Gastroesophageal sphincter (tissue), 4 donors: Measurements from ENCODE around the gene ZDHHC3. TPM values are rescaled to one million over a fixed set of nuclear protein-coding genes. Genes with fewer than 3 reads are reported as not detected.
"Not testable (repeated sequence)": the region's sequence is repeated elsewhere in the genome, so short reads cannot be mapped to it uniquely, and the experiment has no call there.

Source experiments
- ATAC-seq: fragments of 150-250 bp; one replicate; pipeline ENCODE4 v1.9.1; 2016; ENCODE audit warnings: mild to moderate bottlenecking, moderate library complexity
- H3K27ac ChIP-seq, 4 donors: fragments of 200-600 bp; sonication (generic) in 3 of 4; 1 replicate in 3 of 4; 2 replicates in 1 of 4; pipeline ENCODE4 v1.5.1; 2016 to 2019
- H3K27me3 ChIP-seq: fragments of 200-600 bp; sonication (generic); one replicate; pipeline ENCODE4 v1.5.1; 2019
- H3K36me3 ChIP-seq, 2 donors: fragments of 200-600 bp; sonication (generic); one replicate each; pipeline ENCODE4 v1.5.1; 2019; ENCODE audit warnings: control low read depth in 1 of 2
- H3K4me1 ChIP-seq, 3 donors: fragments of 200-600 bp; sonication (generic); 1 replicate in 2 of 3; 2 replicates in 1 of 3; pipeline ENCODE4 v1.5.1; 2016 to 2019; ENCODE audit warnings: control low read depth in 2 of 3
- H3K4me3 ChIP-seq, 2 donors: fragments of 200-600 bp; sonication (generic); one replicate each; pipeline ENCODE4 v1.5.1; 2019; ENCODE audit warnings: mild to moderate bottlenecking in 1 of 2, moderate library complexity in 1 of 2
- H3K9me3 ChIP-seq, 3 donors: fragments of 200-600 bp; sonication (generic); one replicate each; pipeline ENCODE4 v1.5.1; 2017 to 2019; ENCODE audit warnings: control low read depth in 2 of 3
- EP300 ChIP-seq: sonication (generic); formaldehyde crosslinking; IDR thresholded peaks from one replicate; pipeline ENCODE4 v1.6.1; 2017; ENCODE audit warnings: antibody characterized with exemption, mild to moderate bottlenecking
- POLR2A ChIP-seq, 2 donors: fragments of 450-650 bp; IDR thresholded peaks; one replicate each; pipeline ENCODE4 v1.6.1; 2017; ENCODE audit warnings: antibody characterized with exemption in 2 of 2, mild to moderate bottlenecking in 2 of 2, moderate library complexity in 1 of 2
- POLR2AphosphoS5 ChIP-seq: sonication (generic); formaldehyde crosslinking; IDR thresholded peaks from one replicate; pipeline ENCODE4 v1.6.1; 2017; ENCODE audit warnings: antibody characterized with exemption
- WGBS, 2 donors: methylation state at CpG; one replicate each; pipeline ENCODE4 v1.1.5; 2018; ENCODE audit warnings: low coverage in 1 of 2; 5-methylcytosine and 5-hydroxymethylcytosine counted together
- total RNA-seq, 4 donors: library from RNA; depleted of rRNA; stranded (reverse); fragments of >200 nt; gene quantifications; one replicate each; pipeline ENCODE4 v1.1.0, GENCODE V29; 2016
- TF ChIP-seq, protein P1 (sequence below), 4 experiments: fragments of 200-600 bp in 2 of 4; fragments of 450-650 bp in 2 of 4; sonication (generic) in 1 of 4; IDR thresholded peaks; one replicate each; pipeline ENCODE4 v1.5.1; 2017 to 2019; ENCODE audit warnings: antibody characterized with exemption in 4 of 4, mild to moderate bottlenecking in 2 of 4, moderate library complexity in 2 of 4

ZDHHC3 gene
- total RNA-seq, 4 donors from 2014 or later = 66.6 to 91.2 (median 78.5) TPM

DNA sequence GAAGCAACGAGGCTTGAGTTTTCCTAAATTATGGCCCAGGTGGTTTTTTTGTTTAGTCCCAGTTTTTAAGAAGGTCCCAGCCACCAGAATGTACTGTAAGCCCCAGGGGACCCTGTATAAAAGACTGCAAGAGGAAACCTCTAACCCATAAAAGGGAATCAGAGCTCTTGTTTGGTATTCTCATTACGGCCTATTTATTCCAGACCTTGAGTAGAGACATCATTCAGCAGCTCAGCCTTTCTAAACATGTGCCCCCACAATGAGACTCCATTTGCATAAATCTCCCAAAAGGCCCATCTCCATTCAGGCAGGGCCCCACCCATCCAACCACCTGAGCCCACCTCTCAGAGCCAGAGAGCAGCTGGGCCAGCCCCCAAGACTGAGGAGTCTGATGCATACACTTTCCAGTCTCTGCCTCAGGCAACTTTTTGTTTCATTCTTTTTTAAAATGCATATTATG is 25.7 kb downstream of the ZDHHC3 start:
- H3K4me3 ChIP-seq = no peak overlapping the region
- peaks cover 0 to 6% (median 0%) of the 10 kb centered on the region in 3 donors for H3K4me1 ChIP-seq
- no peak overlapping the region for H3K27ac ChIP-seq
- H3K27me3 ChIP-seq = no peaks in the 10 kb centered on the region
- ATAC-seq = no peak
- H3K9me3 ChIP-seq = no peaks in the 10 kb centered on the region
- 86 to 94% methylated on average over 2 of the region's 2 CpGs for WGBS, 2 donors
- TF ChIP-seq EP300 = no peak
- TF ChIP-seq, protein P1, sequence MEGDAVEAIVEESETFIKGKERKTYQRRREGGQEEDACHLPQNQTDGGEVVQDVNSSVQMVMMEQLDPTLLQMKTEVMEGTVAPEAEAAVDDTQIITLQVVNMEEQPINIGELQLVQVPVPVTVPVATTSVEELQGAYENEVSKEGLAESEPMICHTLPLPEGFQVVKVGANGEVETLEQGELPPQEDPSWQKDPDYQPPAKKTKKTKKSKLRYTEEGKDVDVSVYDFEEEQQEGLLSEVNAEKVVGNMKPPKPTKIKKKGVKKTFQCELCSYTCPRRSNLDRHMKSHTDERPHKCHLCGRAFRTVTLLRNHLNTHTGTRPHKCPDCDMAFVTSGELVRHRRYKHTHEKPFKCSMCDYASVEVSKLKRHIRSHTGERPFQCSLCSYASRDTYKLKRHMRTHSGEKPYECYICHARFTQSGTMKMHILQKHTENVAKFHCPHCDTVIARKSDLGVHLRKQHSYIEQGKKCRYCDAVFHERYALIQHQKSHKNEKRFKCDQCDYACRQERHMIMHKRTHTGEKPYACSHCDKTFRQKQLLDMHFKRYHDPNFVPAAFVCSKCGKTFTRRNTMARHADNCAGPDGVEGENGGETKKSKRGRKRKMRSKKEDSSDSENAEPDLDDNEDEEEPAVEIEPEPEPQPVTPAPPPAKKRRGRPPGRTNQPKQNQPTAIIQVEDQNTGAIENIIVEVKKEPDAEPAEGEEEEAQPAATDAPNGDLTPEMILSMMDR (IDR thresholded peaks at IDR 0.05) = no peak
- no peak for TF ChIP-seq POLR2AphosphoS5
- no peak for TF ChIP-seq POLR2A (IDR thresholded peaks at IDR 0.05)
- H3K36me3 ChIP-seq = peaks cover 0 to 39% of the 10 kb centered on the region in 2 donors

DNA sequence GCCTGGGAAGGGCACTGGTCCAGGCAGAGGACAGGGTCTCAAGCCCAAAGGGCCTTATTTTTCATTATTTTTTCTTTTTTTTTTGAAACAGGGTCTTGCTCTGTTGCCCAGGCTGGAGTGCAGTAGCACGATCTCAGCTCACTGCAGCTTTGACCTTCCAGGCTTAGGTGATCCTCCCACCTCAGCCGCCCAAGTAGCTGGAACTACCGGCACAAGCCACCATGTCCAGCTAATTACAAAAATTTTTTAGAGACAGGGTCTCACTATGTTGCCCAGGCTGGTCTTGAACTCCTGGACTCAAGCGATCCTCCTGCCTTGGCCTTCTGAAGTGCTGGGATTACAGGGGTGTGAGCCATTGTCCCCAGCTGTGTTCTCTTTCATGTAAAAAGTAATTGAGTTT is 26.2 kb downstream of the ZDHHC3 start:
- not testable (repeated sequence) for H3K27ac ChIP-seq, H3K27me3 ChIP-seq, H3K4me1 ChIP-seq, H3K4me3 ChIP-seq, ATAC-seq, H3K9me3 ChIP-seq
- WGBS, 2 donors = 93 to 100% methylated on average over 1 to 3 of the region's 4 CpGs
- peaks cover 0 to 44% of the 10 kb centered on the region in 2 donors for H3K36me3 ChIP-seq

DNA sequence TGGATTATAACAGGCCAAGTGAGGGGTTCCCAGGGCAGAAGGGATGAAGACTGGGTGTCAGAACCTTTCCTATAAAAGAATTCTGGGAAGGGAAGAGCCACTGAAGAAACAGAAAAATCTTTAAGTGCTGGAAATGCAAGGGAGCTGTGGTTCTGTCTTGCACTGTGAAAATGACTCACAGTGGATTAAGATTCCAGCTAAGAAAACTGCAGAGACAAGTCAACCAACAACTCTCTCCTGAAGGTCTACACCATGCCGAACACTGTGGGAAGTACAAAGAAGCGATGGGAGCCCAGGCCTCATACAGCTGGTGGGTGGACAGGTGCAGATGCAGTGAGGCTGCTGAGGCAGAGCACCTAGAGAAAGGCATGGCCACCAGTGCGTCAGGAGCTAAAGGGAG is 27.7 kb downstream of the ZDHHC3 start:
- 97 to 100% methylated on average over 3 of the region's 3 CpGs for WGBS, 2 donors
- ATAC-seq = no peak
- TF ChIP-seq, protein P1 (IDR thresholded peaks at IDR 0.05) = no peak
- no peak for TF ChIP-seq EP300
- TF ChIP-seq POLR2AphosphoS5 = no peak
- TF ChIP-seq POLR2A (IDR thresholded peaks at IDR 0.05) = no peak
- Histone ChIP-seq H3K4me1 (no peaks in the 10 kb centered on the region), H3K4me3 (no peak overlapping the region), H3K9me3 (no peaks in the 10 kb centered on the region), H3K27ac (no peak overlapping the region), H3K27me3 (no peaks in the 10 kb centered on the region), H3K36me3 (peaks cover 0 to 46% of the 10 kb centered on the region in 2 donors)

DNA sequence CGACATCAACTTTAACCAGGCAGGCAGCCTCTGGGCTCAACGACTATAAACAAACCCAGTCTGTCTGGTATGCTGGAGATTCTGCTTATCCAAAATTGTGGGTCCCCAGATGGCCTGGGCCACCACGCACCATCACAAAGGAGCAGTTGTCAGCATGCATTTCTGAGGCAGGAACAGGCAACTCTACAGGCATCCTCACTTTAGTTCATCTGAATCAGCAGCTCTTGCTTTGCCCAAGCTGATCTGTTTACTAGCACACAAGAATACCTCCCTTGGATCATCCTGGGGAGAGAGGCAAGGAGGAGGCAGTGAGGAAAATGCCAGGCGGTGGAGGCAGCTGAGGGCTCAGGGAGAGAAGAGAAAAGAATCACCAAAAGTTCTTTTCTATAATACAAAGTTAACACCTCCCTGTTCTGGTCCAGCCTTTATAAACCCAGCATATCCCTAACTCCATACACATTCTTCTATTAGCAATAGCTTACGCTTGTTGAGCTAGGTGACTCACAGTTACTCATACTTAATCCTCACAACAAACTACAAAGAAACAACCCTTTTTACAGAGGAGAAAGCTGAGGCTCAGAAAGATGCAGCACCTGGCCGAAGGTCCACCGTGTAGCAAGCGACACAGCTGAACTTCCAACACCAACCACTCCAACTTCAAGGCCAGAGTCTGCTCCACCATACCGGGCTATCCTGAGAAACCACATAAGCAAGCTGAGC is 33.6 kb downstream of the ZDHHC3 start:
- ATAC-seq = no peak
- H3K4me3 ChIP-seq = no peak overlapping the region
- no peaks in the 10 kb centered on the region for H3K9me3 ChIP-seq
- H3K4me1 ChIP-seq = no peaks in the 10 kb centered on the region
- no peaks in the 10 kb centered on the region for H3K27me3 ChIP-seq
- H3K36me3 ChIP-seq = peaks cover 0 to 91% of the 10 kb centered on the region in 2 donors
- WGBS, 2 donors = 80 to 91% methylated on average over 5 to 6 of the region's 9 CpGs
- TF ChIP-seq POLR2A (IDR thresholded peaks at IDR 0.05) = no peak
- TF ChIP-seq EP300 = no peak
- TF ChIP-seq, protein P1 (IDR thresholded peaks at IDR 0.05) = no peak
- no peak for TF ChIP-seq POLR2AphosphoS5
- no peak overlapping the region for H3K27ac ChIP-seq

DNA sequence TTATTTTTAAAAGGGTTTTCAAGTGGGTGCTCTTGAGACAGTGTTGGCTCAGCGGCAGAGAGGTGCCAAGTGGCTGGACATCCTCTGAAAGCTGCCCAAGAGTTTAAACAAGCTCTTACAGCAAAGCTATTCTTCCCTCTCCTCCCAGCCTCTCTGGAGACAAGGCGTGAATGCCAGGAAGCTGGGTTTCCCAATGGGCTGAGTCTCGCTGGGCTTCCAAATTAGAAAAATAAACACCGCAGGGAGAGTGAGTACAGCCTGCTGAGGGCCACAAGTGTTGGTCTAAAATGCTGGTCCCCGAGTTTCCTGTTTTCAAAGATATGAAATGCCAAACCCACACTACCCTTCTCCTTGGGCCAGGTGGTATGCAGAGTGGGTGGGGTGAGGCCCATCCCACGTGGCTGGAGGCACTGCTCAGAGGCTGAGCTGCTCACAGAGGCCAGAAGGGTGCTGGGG is 36.4 kb downstream of the ZDHHC3 start:
- TF ChIP-seq EP300 (no peak), POLR2AphosphoS5 (no peak), POLR2A (IDR thresholded peaks at IDR 0.05) (no peak)
- TF ChIP-seq, protein P1 (IDR thresholded peaks at IDR 0.05) = no peak
- ATAC-seq = no peak
- Histone ChIP-seq H3K27me3 (no peaks in the 10 kb centered on the region), H3K27ac (no peak overlapping the region), H3K4me3 (no peak overlapping the region), H3K36me3 (peaks cover 0 to 77% of the 10 kb centered on the region in 2 donors), H3K4me1 (no peaks in the 10 kb centered on the region), H3K9me3 (no peaks in the 10 kb centered on the region)
- 70% methylated on average over 6 of the region's 6 CpGs; no CpG with 5 or more reads in 1 of the 2 donors for WGBS, 2 donors
